ENCODE measurements around the gene LRRC4.

DNA sequence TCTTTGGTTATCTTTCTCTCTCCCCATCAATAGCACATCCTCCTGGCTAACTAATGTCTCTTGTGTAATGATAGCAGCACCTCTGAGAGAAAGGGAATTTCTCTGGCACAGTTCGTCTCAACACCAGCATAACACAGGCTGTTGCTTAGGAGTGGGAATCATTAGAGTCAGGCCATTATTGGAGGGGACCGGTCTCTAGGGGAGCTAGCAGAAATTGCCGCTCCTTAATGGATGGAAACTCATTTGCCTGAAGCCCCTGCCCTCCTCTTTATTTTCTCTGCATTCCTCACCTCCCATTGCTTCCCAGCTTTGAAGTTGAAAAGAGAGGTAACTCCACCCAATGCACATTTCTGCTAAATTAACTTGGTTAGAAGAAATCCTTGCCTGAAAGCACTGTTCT, 11.9 kb downstream of the LRRC4 start:
- TF ChIP-seq, protein P1, sequence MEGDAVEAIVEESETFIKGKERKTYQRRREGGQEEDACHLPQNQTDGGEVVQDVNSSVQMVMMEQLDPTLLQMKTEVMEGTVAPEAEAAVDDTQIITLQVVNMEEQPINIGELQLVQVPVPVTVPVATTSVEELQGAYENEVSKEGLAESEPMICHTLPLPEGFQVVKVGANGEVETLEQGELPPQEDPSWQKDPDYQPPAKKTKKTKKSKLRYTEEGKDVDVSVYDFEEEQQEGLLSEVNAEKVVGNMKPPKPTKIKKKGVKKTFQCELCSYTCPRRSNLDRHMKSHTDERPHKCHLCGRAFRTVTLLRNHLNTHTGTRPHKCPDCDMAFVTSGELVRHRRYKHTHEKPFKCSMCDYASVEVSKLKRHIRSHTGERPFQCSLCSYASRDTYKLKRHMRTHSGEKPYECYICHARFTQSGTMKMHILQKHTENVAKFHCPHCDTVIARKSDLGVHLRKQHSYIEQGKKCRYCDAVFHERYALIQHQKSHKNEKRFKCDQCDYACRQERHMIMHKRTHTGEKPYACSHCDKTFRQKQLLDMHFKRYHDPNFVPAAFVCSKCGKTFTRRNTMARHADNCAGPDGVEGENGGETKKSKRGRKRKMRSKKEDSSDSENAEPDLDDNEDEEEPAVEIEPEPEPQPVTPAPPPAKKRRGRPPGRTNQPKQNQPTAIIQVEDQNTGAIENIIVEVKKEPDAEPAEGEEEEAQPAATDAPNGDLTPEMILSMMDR (IDR thresholded peaks at IDR 0.05; ENCODE audit: extremely low read depth in 1 of 2, insufficient read depth in 1 of 2, low read depth in 1 of 2, low read length in 2 of 2): no peak
- no peak for TF ChIP-seq FOS (IDR thresholded peaks at IDR 0.05; ENCODE audit: borderline replicate concordance, insufficient read depth, low read length)
- no peak for TF ChIP-seq POLR2AphosphoS5 (IDR thresholded peaks at IDR 0.05; ENCODE audit: insufficient read depth, low read depth, low read length)
- no peak for TF ChIP-seq EZH2 (IDR thresholded peaks at IDR 0.05; ENCODE audit: borderline replicate concordance, low read depth, low read length, severe bottlenecking)
- no peak for TF ChIP-seq POLR2A (IDR thresholded peaks at IDR 0.05; ENCODE audit: low read depth, low read length)
